GM19240 (cell line): ENCODE results near the gene PRPF19.

Experiments used
- DNase-seq: peaks from one replicate; pipeline ENCODE4 v3.0.0; 2011; ENCODE audit warnings: low spot score; ENCODE audit not compliant: insufficient read length

Gene PRPF19

GRCh38 chr11:60875366-60876167, 30.8 kb downstream of the PRPF19 start:
- DNase-seq: no peak

- no peak for DNase-seq
Observed at GRCh38 chr11:60874421-60875365, 31.7 kb downstream of the PRPF19 start.

- no peak for DNase-seq
Observed at GRCh38 chr11:60873533-60873932, 32.9 kb downstream of the PRPF19 start.

- no peak for DNase-seq
Observed at GRCh38 chr11:60872961-60873524, 33.3 kb downstream of the PRPF19 start.

GRCh38 chr11:60872124-60872960, 34.0 kb downstream of the PRPF19 start:
- no peak for DNase-seq

- no peak for DNase-seq
Observed at GRCh38 chr11:60871378-60872061, 34.9 kb downstream of the PRPF19 start.

- DNase-seq: no peak
Observed at GRCh38 chr11:60870733-60871377, 35.5 kb downstream of the PRPF19 start.

- DNase-seq: no peak
Observed at GRCh38 chr11:60870276-60870675, 36.1 kb downstream of the PRPF19 start.

- no peak for DNase-seq
Observed at GRCh38 chr11:60869451-60869825, 36.9 kb downstream of the PRPF19 start.

GRCh38 chr11:60868682-60869450, 37.5 kb downstream of the PRPF19 start:
- DNase-seq: no peak

- DNase-seq: no peak
Observed at GRCh38 chr11:60867871-60868681, 38.3 kb downstream of the PRPF19 start.

- DNase-seq: no peak
Observed at GRCh38 chr11:60866911-60867870, 39.2 kb downstream of the PRPF19 start, which contains the start of gene ZP1. TSS of gene ZP1 (plus strand) at chr11:60867542. CDS start at chr11:60867562, 20 bp downstream.

GRCh38 chr11:60864856-60865513, 41.4 kb downstream of the PRPF19 start:
- DNase-seq: no peak

GRCh38 chr11:60863550-60864521, 42.5 kb downstream of the PRPF19 start:
- DNase-seq: no peak

- DNase-seq: no peak
Observed at GRCh38 chr11:60862171-60862570, 44.2 kb downstream of the PRPF19 start.
